Measurements from ENCODE around the gene GRM7.

GRM7 gene

GRCh38 chr3:7160689-7161088 lies 299.8 kb downstream of the GRM7 start:
- DNase-seq, result no peak

DNA sequence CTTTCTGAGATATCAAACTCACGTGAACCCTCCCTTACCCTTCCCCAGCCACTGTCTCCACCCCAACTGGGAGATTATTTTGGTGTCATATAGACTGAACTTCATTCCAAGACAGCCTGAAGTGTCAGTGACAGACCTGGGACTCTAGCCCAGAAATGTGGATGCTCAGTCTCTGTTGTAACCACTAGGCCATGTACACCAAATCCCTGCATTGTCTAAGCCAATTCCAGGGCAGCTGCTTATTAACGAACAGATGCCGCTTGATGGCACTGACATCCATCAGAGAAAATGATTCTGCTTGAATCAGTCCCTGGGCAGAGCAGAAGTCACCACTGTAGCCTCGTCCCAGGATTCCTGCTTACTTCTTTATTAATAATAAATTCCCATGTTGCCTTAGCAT lies 305.5 kb downstream of the GRM7 start:
- no peak for DNase-seq

GRCh38 chr3:7171493-7171892 lies 310.6 kb downstream of the GRM7 start:
- DNase-seq, result no peak

- no peak for DNase-seq
These were observed 312.1 kb downstream of the GRM7 start for GRCh38 chr3:7172996-7173395.

- DNase-seq, result no peak
These were observed 327.6 kb downstream of the GRM7 start for GRCh38 chr3:7188551-7188950.

GRCh38 chr3:7190095-7190494 lies 329.2 kb downstream of the GRM7 start:
- no peak for DNase-seq

GRCh38 chr3:7193269-7193668 lies 332.4 kb downstream of the GRM7 start:
- DNase-seq, result no peak

DNA sequence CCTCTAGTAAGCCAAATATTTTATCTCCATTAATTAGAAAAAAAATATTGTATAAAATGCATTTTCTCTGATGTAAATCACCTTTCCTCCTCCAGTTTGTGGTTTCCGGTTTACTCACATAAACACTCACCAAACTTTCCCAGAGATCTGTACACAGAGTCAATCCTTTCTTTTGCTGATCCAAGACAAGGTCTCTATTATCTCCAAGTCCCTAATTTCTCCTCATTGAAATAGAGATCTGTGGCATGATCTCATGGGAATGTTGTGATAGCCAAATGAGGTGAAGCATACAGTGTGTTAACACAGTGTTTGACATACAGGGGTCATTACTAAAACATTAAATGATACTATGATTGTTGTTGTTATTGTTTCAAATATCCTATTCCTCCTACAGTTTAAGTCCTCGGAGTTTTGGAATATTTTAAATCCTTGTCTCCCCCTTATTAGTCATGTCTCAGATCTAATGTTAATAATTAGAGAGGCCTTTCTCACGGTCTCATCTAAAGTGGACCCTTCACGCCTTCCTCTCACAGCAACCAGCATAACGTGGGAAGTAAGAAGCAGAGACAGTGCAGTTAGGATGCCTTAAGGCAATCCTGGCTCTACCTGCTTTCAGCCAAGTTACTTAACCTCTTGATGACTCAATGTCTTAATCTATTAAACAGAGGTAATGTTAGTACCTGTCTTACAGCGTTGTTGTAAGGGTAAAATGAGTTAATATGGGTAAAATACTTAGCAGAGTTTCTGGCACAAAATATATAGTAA lies 333.3 kb downstream of the GRM7 start:
- no peak for DNase-seq

DNA sequence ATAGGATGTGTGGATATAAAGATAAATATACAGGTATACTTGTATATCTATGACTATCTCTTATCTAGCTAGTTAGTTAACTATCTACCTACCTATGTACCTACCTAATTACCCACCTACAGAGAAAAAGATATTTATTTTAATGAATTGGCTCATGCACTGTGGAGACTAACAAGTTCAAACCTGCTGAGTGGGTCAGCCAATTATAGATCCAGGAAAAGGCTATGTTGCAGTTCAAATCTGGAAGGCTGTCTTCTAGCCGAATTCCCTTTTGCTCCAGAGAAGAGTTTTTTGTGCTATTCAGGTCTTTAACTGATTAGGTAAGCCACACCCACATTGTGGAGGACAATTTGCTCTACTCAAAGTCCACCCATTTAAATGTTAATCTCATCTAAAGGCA lies 335.0 kb downstream of the GRM7 start:
- no peak for DNase-seq

DNA sequence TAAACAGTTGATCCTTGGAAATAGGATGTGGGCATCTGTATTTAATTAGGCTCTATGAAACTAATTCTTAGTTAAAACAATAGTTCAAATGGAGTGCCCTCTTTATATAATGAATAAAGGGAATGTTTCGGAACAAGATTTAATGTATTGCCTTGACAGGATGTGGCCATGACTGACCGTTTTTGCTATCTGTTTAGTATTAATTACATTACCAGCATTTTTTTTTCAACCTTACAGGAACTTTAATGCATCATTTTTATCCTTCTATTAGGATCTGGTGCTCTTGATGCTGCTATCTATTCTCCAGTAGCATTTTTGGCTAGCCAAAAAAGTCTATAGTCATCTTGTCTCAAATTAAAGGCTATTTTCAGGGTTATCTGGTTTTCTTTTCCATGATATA lies 340.9 kb downstream of the GRM7 start:
- DNase-seq, result no peak

DNA sequence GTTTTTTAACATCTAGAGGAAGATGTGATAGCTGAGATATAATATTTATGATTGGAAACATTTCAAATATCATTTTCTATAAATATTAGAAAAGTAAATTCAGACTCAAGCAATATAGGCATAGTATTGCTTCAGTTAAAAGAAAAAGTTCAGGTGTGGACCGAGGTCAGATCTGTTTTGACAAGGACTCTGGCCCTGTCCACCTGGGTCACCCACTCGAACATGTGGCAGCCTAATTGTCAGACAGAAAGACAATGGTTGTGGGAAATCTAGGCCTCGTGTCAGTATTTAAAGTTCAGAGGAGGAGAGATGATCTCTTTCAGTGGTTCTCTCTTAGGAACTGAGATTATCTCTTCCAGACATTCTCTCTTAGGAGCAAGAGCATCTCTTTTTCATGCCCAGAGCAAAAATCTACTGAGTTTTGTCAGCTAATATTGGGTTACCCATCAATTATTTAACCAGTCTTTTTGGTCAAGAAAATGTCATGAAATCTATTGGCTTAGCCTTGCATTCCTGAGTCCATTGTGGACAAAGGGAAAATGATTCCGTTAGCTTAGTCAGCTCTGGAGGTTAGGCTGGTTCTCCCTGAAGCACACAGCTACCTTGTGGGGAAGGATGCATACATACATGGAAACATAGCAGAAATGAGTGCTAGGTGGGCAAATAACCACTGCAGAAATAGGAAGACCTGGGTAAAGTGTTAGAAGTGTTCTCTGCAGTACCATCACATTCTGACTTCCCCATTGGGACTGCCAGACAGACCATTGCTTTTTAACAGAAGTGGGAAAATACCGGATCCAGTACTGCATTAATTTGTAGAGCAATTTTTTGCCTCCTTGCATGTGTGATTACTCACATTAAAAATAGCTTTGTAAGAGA lies 343.3 kb downstream of the GRM7 start:
- no peak for DNase-seq

GRCh38 chr3:7204848-7205156 lies 343.9 kb downstream of the GRM7 start:
- DNase-seq, result no peak

- DNase-seq, result no peak
These were observed 344.6 kb downstream of the GRM7 start for GRCh38 chr3:7205535-7205934.

GRCh38 chr3:7205962-7206361 lies 345.0 kb downstream of the GRM7 start:
- no peak for DNase-seq

DNA sequence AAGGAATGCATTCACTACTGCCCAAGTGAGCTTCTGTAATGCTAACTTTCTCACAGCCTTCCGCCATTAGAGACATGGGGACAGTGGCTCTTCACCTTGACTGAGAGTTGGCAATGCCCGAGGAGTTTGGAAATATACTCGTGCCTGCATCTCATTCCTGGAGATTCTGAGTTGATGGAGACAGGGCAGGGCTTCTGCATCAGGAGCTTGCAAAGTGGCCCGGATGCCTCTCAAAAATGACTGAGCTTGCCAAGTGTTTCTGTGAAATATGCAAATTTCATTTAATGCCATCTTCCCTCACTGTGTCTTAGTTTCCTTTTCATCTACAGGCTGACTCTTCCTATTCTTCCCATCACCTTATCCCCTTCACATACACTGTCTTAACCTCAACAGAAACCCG lies 346.2 kb downstream of the GRM7 start:
- DNase-seq, result no peak

DNA sequence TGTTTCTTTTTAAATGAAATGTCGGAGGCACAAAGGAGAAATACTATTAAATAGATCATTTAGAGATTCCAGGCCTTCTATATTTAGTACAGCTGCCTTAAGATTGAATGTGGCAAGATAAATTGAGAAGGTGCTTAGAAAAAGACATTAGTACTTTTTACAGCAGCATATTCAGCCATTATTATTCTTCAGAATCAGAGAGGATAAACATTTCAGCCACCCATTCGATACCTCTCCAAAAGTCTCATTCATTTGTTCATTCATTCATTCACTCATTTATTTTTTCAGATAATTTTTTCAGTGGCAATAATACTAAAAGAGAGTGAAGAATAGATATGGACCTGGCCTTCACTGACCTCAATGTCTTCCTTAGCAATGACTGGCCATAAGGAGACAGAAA lies 347.0 kb downstream of the GRM7 start:
- no peak for DNase-seq

- no peak for DNase-seq
These were observed 348.2 kb downstream of the GRM7 start for GRCh38 chr3:7209098-7209497.

DNA sequence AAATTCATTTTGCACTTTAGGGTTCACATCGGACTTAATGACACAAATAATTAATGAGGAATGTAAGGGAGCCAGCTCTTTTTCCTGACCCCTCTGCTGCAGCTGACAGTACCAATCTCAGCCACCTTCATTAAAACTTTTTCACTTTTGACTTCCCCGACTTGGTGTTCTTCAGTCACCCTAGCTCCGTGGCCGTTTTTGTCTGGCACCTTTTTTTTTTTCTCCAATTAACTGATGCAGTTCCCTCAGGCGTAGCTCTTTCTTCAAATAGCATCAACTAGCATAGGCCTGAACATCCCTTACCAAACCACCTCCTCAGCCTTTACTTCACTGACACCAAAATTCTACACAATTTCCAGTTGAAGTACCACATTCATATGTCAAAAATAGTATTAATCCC lies 350.8 kb downstream of the GRM7 start:
- no peak for DNase-seq

GRCh38 chr3:7215706-7216105 lies 354.8 kb downstream of the GRM7 start:
- DNase-seq, result no peak

- DNase-seq, result no peak
These were observed 365.5 kb downstream of the GRM7 start for GRCh38 chr3:7226393-7226792.

- no peak for DNase-seq
These were observed 377.8 kb downstream of the GRM7 start for GRCh38 chr3:7238565-7239295.

GRCh38 chr3:7241584-7242302 lies 380.8 kb downstream of the GRM7 start:
- DNase-seq, result no peak

DNA sequence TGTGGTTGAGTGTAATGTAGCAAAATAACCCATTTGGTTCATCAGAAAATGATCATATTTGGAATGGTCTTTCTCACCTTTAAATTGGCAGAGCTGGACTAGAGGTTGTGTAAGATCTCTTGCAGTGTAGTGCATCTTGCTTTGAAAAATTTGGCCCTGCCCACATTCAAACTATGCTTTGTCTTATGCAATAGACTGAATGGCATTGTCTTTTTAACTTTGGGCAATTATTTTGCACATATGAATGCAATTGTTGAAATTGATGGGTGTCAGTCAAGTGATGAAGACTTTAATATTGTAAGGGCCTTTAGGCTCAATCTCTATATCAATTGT lies 381.4 kb downstream of the GRM7 start:
- DNase-seq, result no peak
